ENCODE results near the gene FOXL3.

Gene FOXL3

GRCh38 chr7:324011-324410 is 34.0 kb downstream of the FOXL3 start:
- H3K36me3 ChIP-seq (ENCODE audit: control insufficient read depth, insufficient read depth, low read length) = no peaks in the 10 kb centered on the region
- TF ChIP-seq CTCF (IDR thresholded peaks at IDR 0.05; ENCODE audit: insufficient read depth, low read length, poor library complexity, severe bottlenecking) = no peak
- no peak for DNase-seq (ENCODE audit: extremely low read depth, insufficient read length)
- no peak overlapping the region for H3K4me3 ChIP-seq (replicated peaks; ENCODE audit: low read depth, low read length)
- H3K27me3 ChIP-seq (replicated peaks; ENCODE audit: control insufficient read depth, insufficient read depth, low read length) = no peaks in the 10 kb centered on the region; the same call in none of the 2 replicates

- no peak overlapping the region for H3K4me3 ChIP-seq (replicated peaks; ENCODE audit: low read depth, low read length)
- TF ChIP-seq CTCF (IDR thresholded peaks at IDR 0.05; ENCODE audit: insufficient read depth, low read length, poor library complexity, severe bottlenecking) = no peak
- DNase-seq (ENCODE audit: extremely low read depth, insufficient read length) = no peak
- H3K27me3 ChIP-seq (replicated peaks; ENCODE audit: control insufficient read depth, insufficient read depth, low read length) = no peaks in the 10 kb centered on the region; the same call in none of the 2 replicates
- no peaks in the 10 kb centered on the region for H3K36me3 ChIP-seq (ENCODE audit: control insufficient read depth, insufficient read depth, low read length)
Observed at GRCh38 chr7:325051-325798, 35.3 kb downstream of the FOXL3 start.

- Histone ChIP-seq H3K36me3 (ENCODE audit: control insufficient read depth, insufficient read depth, low read length) (no peaks in the 10 kb centered on the region), H3K4me3 (replicated peaks; ENCODE audit: low read depth, low read length) (no peak overlapping the region), H3K27me3 (replicated peaks; ENCODE audit: control insufficient read depth, insufficient read depth, low read length) (no peaks in the 10 kb centered on the region; the same call in 1 of the 2 replicates)
- TF ChIP-seq CTCF (IDR thresholded peaks at IDR 0.05; ENCODE audit: insufficient read depth, low read length, poor library complexity, severe bottlenecking) = no peak
- no peak for DNase-seq (ENCODE audit: extremely low read depth, insufficient read length)
Observed at GRCh38 chr7:325811-326210, 35.8 kb downstream of the FOXL3 start.

DNA sequence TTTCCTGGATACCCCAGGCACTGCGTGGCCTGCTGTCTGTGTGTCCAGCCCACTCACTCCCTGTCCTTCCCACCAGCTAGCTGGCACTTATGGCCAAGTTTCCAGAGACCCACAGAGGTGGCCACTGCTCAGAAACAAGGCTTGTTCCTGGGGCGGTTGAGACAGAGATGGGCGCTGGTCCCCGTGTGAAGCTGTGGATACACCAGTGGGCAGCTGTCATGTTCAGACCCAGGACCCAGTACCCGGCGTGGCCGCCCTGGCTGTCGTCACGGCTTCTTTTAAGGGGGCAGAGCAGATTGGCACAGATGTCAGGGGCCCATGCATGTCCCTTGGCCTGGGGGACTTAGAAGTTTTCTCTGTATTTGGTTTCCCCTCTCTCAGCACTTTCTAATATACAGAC is 36.3 kb downstream of the FOXL3 start:
- Histone ChIP-seq H3K36me3 (ENCODE audit: control insufficient read depth, insufficient read depth, low read length) (no peaks in the 10 kb centered on the region), H3K4me3 (replicated peaks; ENCODE audit: low read depth, low read length) (no peak overlapping the region), H3K27me3 (replicated peaks; ENCODE audit: control insufficient read depth, insufficient read depth, low read length) (no peaks in the 10 kb centered on the region; the same call in 1 of the 2 replicates)
- DNase-seq (ENCODE audit: extremely low read depth, insufficient read length) = no peak
- no peak for TF ChIP-seq CTCF (IDR thresholded peaks at IDR 0.05; ENCODE audit: insufficient read depth, low read length, poor library complexity, severe bottlenecking)

- Histone ChIP-seq H3K36me3 (ENCODE audit: control insufficient read depth, insufficient read depth, low read length) (no peaks in the 10 kb centered on the region), H3K27me3 (replicated peaks; ENCODE audit: control insufficient read depth, insufficient read depth, low read length) (no peaks in the 10 kb centered on the region; the same call in 1 of the 2 replicates), H3K4me3 (replicated peaks; ENCODE audit: low read depth, low read length) (no peak overlapping the region)
- no peak for DNase-seq (ENCODE audit: extremely low read depth, insufficient read length)
- no peak for TF ChIP-seq CTCF (IDR thresholded peaks at IDR 0.05; ENCODE audit: insufficient read depth, low read length, poor library complexity, severe bottlenecking)
Observed at GRCh38 chr7:326809-327232, 36.9 kb downstream of the FOXL3 start.

All from GM06990 (cell line).